DMS 273 (cell line): ENCODE results near the gene DAZAP1.
"Not testable (repeated sequence)": the region's sequence is repeated elsewhere in the genome, so short reads cannot be mapped to it uniquely, and the experiment has no call there.

Source experiments
- DNase-seq: peaks from one replicate; lab custom pipeline; 2025; ENCODE audit not compliant: unreplicated experiment; lab: John Stamatoyannopoulos, UW

The DAZAP1 gene

DNA sequence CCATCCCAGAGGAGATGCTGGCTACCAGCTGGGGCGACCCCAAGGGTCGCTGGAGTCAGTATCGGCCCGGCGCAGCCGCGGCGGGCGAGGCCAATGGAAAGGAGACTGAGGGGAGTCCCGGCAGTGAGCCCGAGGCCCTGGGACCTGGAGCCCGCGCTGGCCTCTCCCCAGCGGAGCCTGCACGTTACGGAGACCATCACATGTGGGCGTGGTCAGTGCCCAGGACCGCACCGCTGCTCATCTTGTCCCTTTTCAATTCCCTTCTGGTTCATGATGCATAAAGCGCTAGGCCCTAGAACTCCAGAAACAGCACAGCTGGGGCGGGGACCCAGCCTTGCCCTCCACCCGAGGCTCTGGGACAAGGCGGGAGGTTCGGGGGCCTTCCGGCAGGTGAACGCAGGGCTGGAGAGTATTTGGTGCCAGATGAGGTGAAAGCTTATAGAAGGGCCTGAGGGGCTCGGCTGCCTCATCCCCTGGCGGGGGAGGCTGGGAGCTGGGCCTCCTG is 63.7 kb downstream of the DAZAP1 start:
- DNase-seq = peak; percentile 69

DNA sequence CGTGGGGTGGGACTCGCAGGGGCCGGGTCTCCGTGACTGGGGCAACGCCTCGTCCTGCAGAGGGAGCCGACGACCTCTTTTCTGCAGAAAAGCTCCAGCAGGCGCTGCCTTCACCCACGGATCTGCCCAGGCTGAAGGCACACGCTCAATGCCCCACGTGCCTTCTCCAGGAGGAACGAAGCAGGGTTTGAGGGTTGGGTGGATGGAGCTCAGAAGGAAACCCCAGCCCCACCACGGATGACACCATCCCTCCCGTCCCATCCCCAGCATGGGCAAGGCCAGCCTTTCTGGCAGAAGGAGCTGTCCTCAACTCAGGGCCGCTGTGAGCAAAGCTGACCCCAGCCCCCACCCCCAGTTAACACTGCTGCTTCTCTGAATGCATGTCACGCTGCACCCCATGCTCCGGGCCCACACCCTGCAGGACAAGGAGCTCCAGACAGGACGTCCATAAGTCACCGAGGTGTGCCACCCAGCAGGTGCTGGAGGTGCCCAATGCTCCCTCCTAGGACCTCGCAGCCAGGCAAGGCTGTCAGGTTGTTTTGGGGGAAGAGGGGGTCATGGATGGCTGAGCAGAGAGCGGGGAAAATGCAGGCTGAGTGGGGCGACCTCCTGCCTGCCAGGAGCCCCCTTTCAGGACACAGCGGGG is 64.3 kb downstream of the DAZAP1 start:
- peak; percentile 66 for DNase-seq

DNA sequence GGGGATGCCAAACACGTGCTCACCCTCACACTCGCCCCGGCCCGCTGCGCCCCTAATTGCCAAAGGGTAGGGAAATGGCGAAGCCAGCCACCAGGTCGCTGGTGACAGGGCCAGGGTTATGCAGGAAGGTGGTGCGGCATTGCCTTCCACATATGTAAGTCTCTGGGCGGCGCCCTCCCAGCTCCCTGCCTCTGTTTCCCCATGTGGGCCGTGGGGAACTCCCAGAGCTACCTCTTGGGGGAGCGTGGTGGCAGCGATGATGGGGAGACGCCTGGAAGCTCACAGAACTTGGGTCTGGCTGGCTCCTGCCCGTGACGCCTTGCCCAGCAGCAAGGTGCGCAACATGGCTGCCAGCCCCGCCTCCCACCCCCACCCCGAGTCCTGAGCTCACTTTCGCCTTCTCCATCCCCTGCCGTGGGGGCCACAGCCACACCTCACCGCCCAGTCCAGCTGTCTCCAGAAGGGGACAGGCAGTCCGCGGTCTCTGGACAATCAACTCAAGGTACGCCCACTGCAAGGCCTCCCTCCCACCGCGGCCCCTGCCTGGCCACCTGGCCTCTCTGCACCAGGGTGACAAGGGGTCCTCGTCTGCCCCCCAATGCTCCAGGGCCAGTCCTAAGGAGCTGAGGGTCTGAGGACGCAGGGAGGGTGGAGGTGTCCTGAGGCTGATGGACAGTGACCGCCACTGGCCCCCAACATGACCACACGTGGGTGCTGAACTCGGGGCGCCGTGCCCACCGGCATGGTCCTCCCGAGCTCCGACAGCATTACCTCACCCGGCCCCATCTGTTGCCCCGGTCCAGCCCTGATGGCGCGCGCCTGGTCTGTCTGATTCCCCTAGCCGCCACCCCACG is 65.1 kb downstream of the DAZAP1 start:
- peak; percentile 89 for DNase-seq

DNA sequence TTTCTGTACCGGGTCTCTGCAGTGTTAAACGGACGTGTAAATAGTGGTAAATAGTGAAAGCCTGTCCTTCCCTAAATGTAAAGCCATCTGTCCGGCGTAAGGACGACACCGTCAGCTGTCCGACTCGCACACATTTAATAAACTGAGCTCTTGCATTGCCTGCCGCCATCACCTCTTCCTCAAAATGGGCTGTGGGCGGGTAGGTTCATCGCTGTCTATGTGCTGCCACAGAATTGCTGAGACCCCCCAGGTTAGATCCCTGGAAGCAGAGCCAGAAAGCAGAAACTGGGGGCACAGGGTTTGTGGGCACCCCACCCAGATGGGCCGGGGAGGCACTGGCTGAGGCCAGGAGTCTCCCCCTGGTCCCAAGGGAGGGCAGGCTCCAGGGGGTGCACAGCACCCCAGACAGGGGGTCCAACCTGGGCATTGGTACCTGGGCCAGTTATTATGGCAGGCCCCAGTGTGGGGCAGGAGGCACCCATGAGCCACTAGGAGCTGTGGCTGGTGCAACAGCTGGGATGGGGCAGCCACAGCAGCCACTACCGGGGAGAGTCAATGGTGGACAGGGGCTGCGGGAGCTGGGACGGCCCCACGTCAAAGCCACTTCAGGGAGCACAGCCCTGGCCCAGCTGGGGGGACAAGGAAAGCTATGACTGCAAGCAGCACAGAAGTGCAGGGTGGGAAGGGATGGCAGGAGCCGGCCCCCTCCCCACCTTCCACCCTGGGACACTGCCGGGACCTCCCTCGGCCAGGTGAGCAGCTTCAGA is 65.9 kb downstream of the DAZAP1 start:
- DNase-seq = peak; percentile 54

- no peak for DNase-seq
Measured at GRCh38 chr19:1474011-1474764, 66.8 kb downstream of the DAZAP1 start.

DNA sequence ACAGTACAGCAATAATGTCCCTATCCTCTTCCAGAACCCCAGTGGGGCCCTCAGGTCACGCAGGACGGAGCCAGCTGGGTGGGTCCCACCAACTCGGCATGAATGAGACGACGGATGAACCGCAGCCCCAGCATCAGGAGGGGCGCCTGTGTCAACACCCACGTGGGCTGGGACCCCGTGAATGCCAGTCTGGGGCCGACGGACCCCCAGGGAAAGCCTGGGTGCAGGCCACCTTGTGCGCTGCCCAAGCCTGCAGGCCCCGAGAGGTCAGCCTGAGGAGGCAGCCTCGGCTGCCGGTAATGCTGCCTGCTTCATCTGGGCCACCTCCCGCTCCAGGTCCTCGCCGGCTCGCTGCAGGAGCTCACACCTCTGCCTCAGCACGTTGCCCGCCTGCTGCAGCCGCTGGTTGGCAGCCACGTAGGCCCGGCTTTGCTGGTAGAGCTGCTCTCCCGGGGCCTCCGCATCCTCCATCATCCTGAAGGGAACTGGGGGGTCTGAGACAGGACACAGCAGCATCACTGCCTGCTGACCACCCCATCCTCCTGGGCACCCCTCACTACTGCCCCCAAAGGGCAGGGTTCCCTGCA is 67.5 kb downstream of the DAZAP1 start:
- DNase-seq = no peak

DNA sequence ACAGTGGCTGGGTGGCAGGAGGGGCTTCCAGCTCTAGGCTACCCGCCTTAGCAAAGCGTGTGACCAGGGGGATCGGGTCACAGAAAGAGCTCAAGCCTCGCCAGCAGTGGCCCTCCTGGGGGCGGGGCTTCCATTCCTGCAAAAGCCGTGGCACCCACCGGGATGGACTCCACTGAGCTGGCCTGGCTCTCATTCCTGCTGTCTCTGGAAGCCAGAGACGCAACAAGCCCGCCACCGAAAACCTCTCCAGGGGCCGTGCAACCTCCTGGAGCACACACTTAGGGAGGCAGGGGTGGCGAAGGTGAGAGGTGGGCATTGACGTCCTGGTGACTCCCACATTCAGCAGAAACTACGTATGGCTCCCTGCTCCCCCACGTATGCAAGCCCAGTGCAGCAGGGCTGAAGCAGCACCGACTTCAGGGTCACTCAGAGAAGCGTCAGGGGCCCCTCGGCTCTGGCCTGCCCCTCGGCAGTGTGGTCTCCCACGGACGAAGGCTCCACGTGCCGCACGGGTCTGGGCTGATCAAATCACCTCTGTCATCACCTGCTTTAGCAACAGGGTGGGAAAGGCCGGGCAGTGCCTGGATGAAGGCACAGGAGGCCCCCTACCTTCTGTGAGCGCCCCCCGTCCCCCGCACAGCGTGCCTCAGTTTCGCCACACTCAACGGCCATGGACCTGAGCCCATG is 68.5 kb downstream of the DAZAP1 start:
- DNase-seq = no peak

DNA sequence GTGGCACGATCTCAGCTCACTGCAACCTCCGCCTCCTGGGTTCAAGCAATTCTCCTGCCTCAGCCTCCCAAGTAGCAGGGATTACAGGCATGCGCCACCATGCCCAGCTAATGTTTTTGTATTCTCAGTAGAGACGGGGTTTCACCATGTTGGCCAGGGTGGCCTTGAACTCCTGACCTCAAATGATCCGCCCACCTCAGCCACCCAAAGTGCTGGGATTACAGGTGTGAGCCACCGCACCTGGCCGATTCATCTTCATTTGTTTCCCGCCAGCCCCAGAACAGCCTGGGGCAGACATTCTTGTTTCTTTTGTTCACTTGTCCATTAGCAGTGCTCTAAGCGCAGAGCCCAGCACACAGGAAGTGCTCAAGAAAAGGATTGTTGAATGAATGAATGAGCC is 69.7 kb downstream of the DAZAP1 start:
- DNase-seq = not testable (repeated sequence)

- peak; percentile 98 for DNase-seq
Measured at GRCh38 chr19:1478934-1479707, 71.7 kb downstream of the DAZAP1 start, which contains the start of gene C19orf25. Gene C19orf25, minus strand, starts transcription at chr19:1479215. Its CDS starts 312 bp downstream, at chr19:1478903.

DNA sequence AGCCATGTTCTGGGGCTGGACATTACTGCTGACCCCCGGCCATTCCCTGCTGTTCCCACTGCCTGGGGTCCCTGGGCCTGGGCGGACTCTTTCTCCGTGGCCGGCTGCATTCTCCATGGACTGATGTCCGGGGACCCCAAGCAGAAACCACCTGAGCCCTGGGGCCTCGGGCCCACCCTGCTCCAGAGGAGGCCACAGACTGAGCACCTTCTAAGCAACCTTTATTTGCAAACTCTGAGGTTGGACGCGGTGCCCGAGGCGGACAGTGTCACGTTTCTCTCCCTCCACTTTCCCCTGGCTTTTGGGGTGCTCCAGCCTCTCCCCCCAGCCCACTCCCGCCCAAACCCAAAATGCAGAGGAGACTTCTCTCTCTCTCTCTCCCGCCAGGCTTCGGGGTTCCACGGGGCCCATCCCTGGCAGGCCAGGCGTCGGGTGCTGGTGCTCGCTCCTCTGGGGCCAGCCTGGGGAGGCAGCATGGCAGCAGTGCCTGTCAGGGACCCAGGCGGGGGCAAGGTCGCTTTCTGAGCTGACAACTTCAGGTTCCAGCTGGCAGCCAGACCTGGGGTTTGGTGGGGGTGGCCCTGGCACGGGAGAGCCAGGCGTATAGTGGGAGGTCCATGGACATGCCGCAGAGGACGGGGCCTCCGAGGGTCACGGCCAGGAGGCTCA is 74.0 kb downstream of the DAZAP1 start:
- no peak for DNase-seq

DNA sequence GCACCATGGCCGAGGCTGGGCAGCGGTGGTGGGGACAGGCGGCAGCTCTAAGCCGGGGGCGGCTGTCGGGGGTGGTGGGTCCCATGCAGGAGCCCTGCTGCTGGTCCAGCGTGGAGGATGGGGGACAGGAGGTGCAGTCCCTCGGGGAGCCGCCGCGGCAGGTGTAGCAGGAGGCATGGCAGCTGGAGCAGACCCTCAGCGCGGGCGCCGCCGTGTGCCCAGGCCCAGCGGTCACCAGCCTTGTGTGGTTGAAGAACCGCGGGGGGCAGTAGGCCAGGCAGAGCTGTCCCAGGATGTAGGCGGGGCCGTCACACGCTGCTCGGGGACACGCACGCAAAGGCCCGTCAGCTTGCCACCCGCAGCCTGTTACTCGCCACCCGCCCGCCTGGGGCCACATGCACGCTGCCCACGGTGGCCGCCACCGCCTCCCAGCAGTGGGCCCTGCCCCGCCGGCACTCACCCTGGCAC is 74.5 kb downstream of the DAZAP1 start:
- no peak for DNase-seq

DNA sequence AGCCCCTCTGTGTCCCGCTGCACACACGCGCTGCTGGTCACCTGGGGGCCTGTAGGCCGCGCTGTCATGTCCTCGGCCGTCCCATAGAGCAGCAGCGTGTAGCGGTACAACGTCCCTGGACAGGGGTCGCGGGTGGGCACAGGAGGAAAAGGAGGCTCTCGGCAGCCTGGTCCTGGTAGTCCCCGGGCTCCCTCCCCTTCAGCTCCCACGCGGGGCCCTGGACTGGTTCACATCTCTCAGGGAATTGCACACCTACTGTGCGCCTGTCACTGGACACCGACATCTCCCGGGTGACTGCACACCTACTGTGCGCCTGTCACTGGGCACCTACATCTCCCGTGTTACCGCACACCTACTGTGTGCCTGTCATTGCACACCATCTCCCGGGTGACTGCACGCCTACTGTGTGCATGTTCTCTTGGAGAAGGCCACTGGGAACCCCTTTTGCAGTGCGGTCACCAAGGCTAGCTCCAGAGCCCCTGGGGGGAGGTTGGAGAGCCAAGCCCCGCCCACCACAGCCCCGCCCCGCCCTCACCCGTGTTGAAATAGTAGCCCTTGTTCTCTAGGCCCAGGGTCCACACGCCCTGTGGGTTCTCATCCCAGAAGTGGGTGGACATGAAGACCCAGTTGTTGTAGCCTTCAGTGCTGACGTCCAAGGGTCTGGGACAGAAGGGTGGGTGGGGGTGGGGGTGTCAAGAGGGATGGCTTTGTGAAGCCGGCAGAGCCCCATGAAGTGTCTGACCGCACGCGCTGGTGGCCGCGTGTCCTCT is 75.2 kb downstream of the DAZAP1 start:
- no peak for DNase-seq

- DNase-seq = no peak
Measured at GRCh38 chr19:1483131-1483978, 76.0 kb downstream of the DAZAP1 start.

GRCh38 chr19:1483979-1484428 is 76.6 kb downstream of the DAZAP1 start:
- DNase-seq = no peak
